H1 (cell line): ENCODE data around the gene MRPS17. TPM values are rescaled to one million over a fixed set of nuclear protein-coding genes. Genes with fewer than 3 reads are reported as not detected.
A peak's percentile ranks its signal among the peaks of the same experiment; 100 is the strongest.

Source experiments
- CTCF ChIA-PET: fragments of 300-600 bp; sonication (Branson Sonifier 250); formaldehyde crosslinking; loops from one replicate; lab custom pipeline; 2021; ENCODE audit not compliant: partially characterized antibody; lab: Charles Lee
- POLR2A ChIA-PET: fragments of 300-600 bp; sonication (Branson Sonifier 250); formaldehyde crosslinking; loops from one replicate; lab custom pipeline; 2021; ENCODE audit warnings: inconsistent platforms; ENCODE audit not compliant: partially characterized antibody; lab: Charles Lee
- DNase-seq, 2 experiments: peaks; one replicate each; pipeline versions ENCODE4 v3.0.0 to v3.0.0-alpha.2; 2010 to 2022; ENCODE audit warnings: low spot score in 2 of 2, low read depth in 1 of 2, mixed read lengths in 1 of 2
- FAIRE-seq: peaks from 2 replicates; lab custom pipeline; 2011; peaks lifted over from hg19 to GRCh38; lab: Jason Lieb, UNC
- H2AFZ ChIP-seq: 2 replicates; pipeline ENCODE4 v1.8.1; 2012; ENCODE audit warnings: low read length, inconsistent platforms
- H2AK5ac ChIP-seq: 2 replicates; pipeline ENCODE4 v1.6.1; 2013; ENCODE audit warnings: low read depth, low read length
- H2BK120ac ChIP-seq: replicated peaks from 2 replicates; pipeline ENCODE3; 2013; ENCODE audit warnings: low read depth, low read length, inconsistent platforms
- H2BK12ac ChIP-seq: 2 replicates; pipeline ENCODE4 v1.6.1; 2013; ENCODE audit warnings: low read depth, low read length
- H2BK15ac ChIP-seq: 2 replicates; pipeline ENCODE4 v1.6.1; 2013; ENCODE audit warnings: low read length
- H2BK20ac ChIP-seq: 2 replicates; pipeline ENCODE4 v1.6.1; 2013; ENCODE audit warnings: low read length
- H2BK5ac ChIP-seq: 2 replicates; pipeline ENCODE4 v1.6.1; 2013; ENCODE audit warnings: low read depth, low read length
- H3K14ac ChIP-seq: 2 replicates; pipeline ENCODE4 v1.6.1; 2013; ENCODE audit warnings: inconsistent platforms; ENCODE audit not compliant: insufficient read length
- H3K18ac ChIP-seq: 2 replicates; pipeline ENCODE4 v1.6.1; 2013; ENCODE audit warnings: low read length; ENCODE audit errors: extremely low read depth
- H3K23ac ChIP-seq: 2 replicates; pipeline ENCODE4 v1.6.1; 2013; ENCODE audit warnings: inconsistent platforms; ENCODE audit not compliant: insufficient read length
- H3K23me2 ChIP-seq: 2 replicates; pipeline ENCODE4 v1.6.1; 2013; ENCODE audit warnings: low read depth, low read length
- H3K27ac ChIP-seq: 2 replicates; pipeline ENCODE4 v1.6.1; 2011; ENCODE audit warnings: low read depth, low read length, inconsistent platforms
- H3K27me3 ChIP-seq, 4 experiments: replicated peaks in 1 of 4; 1 replicate in 1 of 4; 2 replicates in 3 of 4; pipeline versions ENCODE4 v1.6.1 to v1.8.1; 2011 to 2013; ENCODE audit warnings: low read length in 3 of 4, mild to moderate bottlenecking in 3 of 4, inconsistent platforms in 2 of 4, mixed read lengths in 2 of 4, moderate library complexity in 1 of 4; ENCODE audit not compliant: control insufficient read depth in 3 of 4, insufficient read depth in 3 of 4; ENCODE audit errors: extremely low read depth in 1 of 4
- H3K36me3 ChIP-seq, 4 experiments: 2 replicates each; pipeline versions ENCODE4 v1.6.1 to v1.8.1; 2011 to 2013; ENCODE audit warnings: mild to moderate bottlenecking in 4 of 4, low read length in 3 of 4, moderate library complexity in 2 of 4, control low read depth in 1 of 4, inconsistent platforms in 1 of 4; ENCODE audit not compliant: insufficient read depth in 4 of 4, control insufficient read depth in 2 of 4
- H3K4ac ChIP-seq: replicated peaks from 2 replicates; pipeline ENCODE3; 2013; ENCODE audit warnings: low read length, low read depth, mixed read lengths, inconsistent platforms; ENCODE audit not compliant: insufficient read length
- H3K4me1 ChIP-seq, 4 experiments: replicated peaks in 1 of 4; 1 replicate in 1 of 4; 2 replicates in 3 of 4; pipeline versions ENCODE4 v1.6.1 to v1.8.1; 2011 to 2013; ENCODE audit warnings: low read length in 3 of 4, inconsistent platforms in 2 of 4, mixed read lengths in 1 of 4; ENCODE audit not compliant: insufficient read depth in 4 of 4, control insufficient read depth in 3 of 4
- H3K4me2 ChIP-seq, 2 experiments: 2 replicates each; pipeline versions ENCODE4 v1.6.1 to v1.8.1; 2011 to 2013; ENCODE audit warnings: low read depth in 2 of 2, low read length in 2 of 2, control low read depth in 1 of 2, inconsistent platforms in 1 of 2, mild to moderate bottlenecking in 1 of 2; ENCODE audit not compliant: insufficient read depth in 1 of 2
- H3K4me3 ChIP-seq, 4 experiments: fragments of 200-600, 300-600 bp in 1 of 4; sonication (generic), shearing (Covaris generic), sonication (Bioruptor Twin) in 1 of 4; 2 replicates each; pipeline versions ENCODE4 v1.5.1 to v1.8.1; 2011 to 2016; ENCODE audit warnings: low read length in 4 of 4, low read depth in 3 of 4, control low read depth in 2 of 4, inconsistent platforms in 2 of 4, mild to moderate bottlenecking in 2 of 4, mixed read lengths in 1 of 4, moderate library complexity in 1 of 4; ENCODE audit not compliant: insufficient read depth in 2 of 4; ENCODE audit errors: extremely low read depth in 1 of 4
- H3K56ac ChIP-seq: replicated peaks from 2 replicates; pipeline ENCODE3; 2013; ENCODE audit warnings: low read depth, mild to moderate bottlenecking, mixed read lengths, low read length, inconsistent platforms; ENCODE audit not compliant: insufficient read length
- H3K79me1 ChIP-seq: 2 replicates; pipeline ENCODE4 v1.6.1; 2013; ENCODE audit warnings: low read depth, low read length, control low read depth
- H3K79me2 ChIP-seq, 2 experiments: 2 replicates each; pipeline versions ENCODE4 v1.6.1 to v1.8.1; 2012 to 2013; ENCODE audit warnings: low read length in 2 of 2, mild to moderate bottlenecking in 2 of 2, inconsistent platforms in 1 of 2; ENCODE audit not compliant: insufficient read depth in 2 of 2, control insufficient read depth in 1 of 2
- H3K9ac ChIP-seq, 4 experiments: replicated peaks in 1 of 4; 1 replicate in 1 of 4; 2 replicates in 3 of 4; pipeline versions ENCODE4 v1.6.1 to v1.8.1; 2011 to 2013; ENCODE audit warnings: low read depth in 3 of 4, low read length in 3 of 4, control low read depth in 2 of 4, mild to moderate bottlenecking in 2 of 4, moderate library complexity in 2 of 4, inconsistent platforms in 1 of 4; ENCODE audit errors: extremely low read depth in 1 of 4
- H3K9me3 ChIP-seq, 2 experiments: 2 replicates each; pipeline versions ENCODE4 v1.6.1 to v1.8.1; 2012 to 2013; ENCODE audit warnings: mild to moderate bottlenecking in 2 of 2, moderate library complexity in 2 of 2, control low read depth in 1 of 2, inconsistent platforms in 1 of 2, low read depth in 1 of 2, low read length in 1 of 2, mixed read lengths in 1 of 2; ENCODE audit not compliant: insufficient read depth in 2 of 2
- H4K20me1 ChIP-seq, 2 experiments: replicated peaks in 1 of 2; 2 replicates each; pipeline versions ENCODE3 to v1.8.1; 2011 to 2013; ENCODE audit warnings: inconsistent platforms in 2 of 2, low read length in 2 of 2, mild to moderate bottlenecking in 1 of 2; ENCODE audit not compliant: insufficient read depth in 2 of 2, control insufficient read depth in 1 of 2
- H4K5ac ChIP-seq: 2 replicates; pipeline ENCODE4 v1.6.1; 2013; ENCODE audit warnings: low read length, low read depth, mixed read lengths, inconsistent platforms; ENCODE audit not compliant: insufficient read length
- H4K8ac ChIP-seq: 2 replicates; pipeline ENCODE4 v1.8.0; 2013; ENCODE audit warnings: mild to moderate bottlenecking, moderate library complexity, low read length, inconsistent platforms; ENCODE audit not compliant: insufficient read depth; ENCODE audit errors: extremely low read depth
- H4K91ac ChIP-seq: replicated peaks from 2 replicates; pipeline ENCODE3; 2013; ENCODE audit warnings: low read length, mixed read lengths, inconsistent platforms; ENCODE audit not compliant: insufficient read length
- ASH2L ChIP-seq: fragments of 200-600, 300-600 bp; sonication (generic); IDR thresholded peaks from one replicate; pipeline ENCODE4 v1.7.1; 2017; ENCODE audit warnings: low read length
- KDM5A ChIP-seq: fragments of 200-600 bp; IDR thresholded peaks from 2 replicates; pipeline ENCODE4 v1.7.1; 2012; ENCODE audit warnings: mild to moderate bottlenecking, low read length, inconsistent platforms, mixed read lengths
- POLR2AphosphoS5 ChIP-seq: IDR thresholded peaks from 2 replicates; pipeline ENCODE4 v1.6.1; 2011; ENCODE audit warnings: low read depth, low read length
- WGBS, 2 experiments: shearing (Covaris generic) in 1 of 2; methylation state at CpG; one replicate each; pipeline versions ENCODE4 v1.1.6 to v1.1.7; 2013 to 2015; ENCODE audit warnings: low lambda C conversion rate in 2 of 2, mixed read lengths in 2 of 2, inconsistent platforms in 1 of 2, low coverage in 1 of 2, missing lambda C conversion rate in 1 of 2; ENCODE audit not compliant: insufficient replicate concordance in 2 of 2, insufficient coverage in 1 of 2, insufficient read length in 1 of 2; ENCODE audit errors: extremely low coverage in 1 of 2, missing lambda C conversion rate in 1 of 2; 5-methylcytosine and 5-hydroxymethylcytosine counted together
- long read RNA-seq, 2 experiments: library from RNA in 1 of 2; library from capped mRNA in 1 of 2; stranded (forward); transcript quantifications; one replicate each; pipeline ENCODE4 v2.0.0, GENCODE V29; 2021; ENCODE audit warnings: inconsistent platforms in 1 of 2
- polyA minus RNA-seq, 3 experiments: library from RNA; depleted of rRNA, polyadenylated mRNA; stranded (reverse); fragments of >200 nt; gene quantifications; 1 replicate in 2 of 3; 2 replicates in 1 of 3; pipeline ENCODE4 v1.2.3, GENCODE V29; 2011
- polyA plus RNA-seq, 7 experiments: library from polyadenylated mRNA; depleted of rRNA in 3 of 7; stranded (reverse) in 5 of 7; unstranded in 2 of 7; fragments of >200 nt in 5 of 7; fragments of 200-250 nt in 2 of 7; gene quantifications; 1 replicate in 5 of 7; 2 replicates in 1 of 7; 4 replicates in 1 of 7; pipeline versions ENCODE4 v1.2.1 to v1.2.3, GENCODE V29; 2011 to 2013; ENCODE audit warnings: missing spikeins in 2 of 7, mixed read lengths in 2 of 7
- total RNA-seq: library from RNA; stranded (reverse); fragmentation: NEBNext Ultra II Directional; extraction: Animal tissue kit (Norgen Biotek cat#: 25700); gene quantifications from 2 replicates; pipeline ENCODE4 v1.2.1, GENCODE V29; 2021
- TF ChIP-seq, protein P1 (sequence below): IDR thresholded peaks from 2 replicates; pipeline ENCODE4 v1.6.1; 2011; ENCODE audit warnings: low read length, improper control_type of control experiment
- TF ChIP-seq, protein P2 (sequence below): IDR thresholded peaks from 2 replicates; pipeline ENCODE4 v1.6.1; 2012; ENCODE audit warnings: inconsistent platforms
- TF ChIP-seq, protein P3 (sequence below): IDR thresholded peaks from 2 replicates; pipeline ENCODE4 v1.6.1; 2012; ENCODE audit warnings: inconsistent platforms

The MRPS17 gene
- 27.3 and 30.4 TPM in 2 replicates for total RNA-seq
- 11.5 and 15.8 TPM in 2 replicates for polyA plus RNA-seq (2011; rRNA removed)
- 14.5 TPM for polyA plus RNA-seq (2011; cell fraction: cytosol; rRNA removed)
- polyA plus RNA-seq (2011; cell fraction: nucleus; rRNA removed): 6.7 TPM
- polyA plus RNA-seq (2012, experiment 1 of 2): 22.2 to 53.3 TPM (median 28.5 TPM) in 4 replicates
- polyA plus RNA-seq (2012, experiment 2 of 2): 14.6 TPM
- 24.4 TPM for polyA plus RNA-seq (2013, experiment 1 of 2)
- 25.3 TPM for polyA plus RNA-seq (2013, experiment 2 of 2)
- 6.8 and 7.3 TPM in 2 replicates for polyA minus RNA-seq (2011; rRNA and poly(A)+ RNA removed)
- 7.5 TPM for polyA minus RNA-seq (2011; cell fraction: cytosol; rRNA and poly(A)+ RNA removed)
- polyA minus RNA-seq (2011; cell fraction: nucleus; rRNA and poly(A)+ RNA removed): 6.2 TPM
- long read RNA-seq, experiment 1, transcript MRPS17-201 (3 exons, 1,845 nt): major isoform, 27 of 52 reads
- long read RNA-seq, experiment 1, partial matches to known transcripts: 24 of 52 reads
- long read RNA-seq, experiment 1, other reads (novel, unspliced or antisense): 1 of 52 reads
- long read RNA-seq, experiment 2, transcript MRPS17-201 (3 exons, 1,845 nt): major isoform, 6 of 16 reads
- long read RNA-seq, experiment 2, partial matches to known transcripts: 4 of 16 reads
- long read RNA-seq, experiment 2, other reads (novel, unspliced or antisense): 6 of 16 reads

DNA sequence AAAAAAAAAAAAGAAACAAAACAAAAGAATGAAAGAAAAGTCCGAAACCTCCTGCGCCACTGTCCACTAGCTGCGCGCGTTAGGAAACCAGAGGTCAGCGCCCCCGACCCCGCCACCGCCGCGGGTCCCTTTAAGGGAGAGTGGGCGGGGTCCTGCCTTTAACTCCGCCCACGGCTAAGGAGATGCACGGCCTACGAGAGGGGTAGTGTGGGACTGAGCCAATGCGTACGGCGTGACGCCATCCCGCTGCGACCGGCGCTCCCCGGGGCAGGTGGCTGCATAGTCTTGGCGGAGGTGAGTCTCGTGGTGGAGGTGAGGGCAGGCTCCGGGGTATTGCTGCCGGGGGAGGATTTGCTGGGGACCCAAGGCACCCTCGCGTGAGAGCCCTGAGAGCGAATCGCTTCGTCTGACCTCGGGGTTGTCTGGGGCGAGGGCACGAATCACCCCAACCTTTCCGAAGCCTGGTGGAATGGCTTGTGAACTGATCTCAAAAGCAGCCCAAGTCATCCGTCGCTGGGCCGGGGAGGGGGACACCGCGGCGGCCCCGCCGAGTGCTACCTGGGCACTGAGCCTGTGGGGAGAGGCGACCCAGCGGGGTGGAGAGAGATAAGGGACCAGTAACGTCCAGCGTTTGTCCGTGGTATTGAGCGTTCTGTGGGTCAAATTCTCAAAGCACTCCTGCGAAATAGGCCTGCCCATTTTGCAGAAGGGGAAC lies at the start of gene MRPS17:
MRPS17 (plus strand) TSS at position 241 of the 715 bp plus-strand sequence. CDS start 1,319 bp downstream, outside the sequence.
- H2AFZ ChIP-seq: 0 out of 2 replicates have a peak within 1 kb of the TSS, but pooled peaks have one; percentile 34
- TF ChIP-seq, protein P1, sequence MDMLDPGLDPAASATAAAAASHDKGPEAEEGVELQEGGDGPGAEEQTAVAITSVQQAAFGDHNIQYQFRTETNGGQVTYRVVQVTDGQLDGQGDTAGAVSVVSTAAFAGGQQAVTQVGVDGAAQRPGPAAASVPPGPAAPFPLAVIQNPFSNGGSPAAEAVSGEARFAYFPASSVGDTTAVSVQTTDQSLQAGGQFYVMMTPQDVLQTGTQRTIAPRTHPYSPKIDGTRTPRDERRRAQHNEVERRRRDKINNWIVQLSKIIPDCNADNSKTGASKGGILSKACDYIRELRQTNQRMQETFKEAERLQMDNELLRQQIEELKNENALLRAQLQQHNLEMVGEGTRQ: no peak
- TF ChIP-seq, protein P2, sequence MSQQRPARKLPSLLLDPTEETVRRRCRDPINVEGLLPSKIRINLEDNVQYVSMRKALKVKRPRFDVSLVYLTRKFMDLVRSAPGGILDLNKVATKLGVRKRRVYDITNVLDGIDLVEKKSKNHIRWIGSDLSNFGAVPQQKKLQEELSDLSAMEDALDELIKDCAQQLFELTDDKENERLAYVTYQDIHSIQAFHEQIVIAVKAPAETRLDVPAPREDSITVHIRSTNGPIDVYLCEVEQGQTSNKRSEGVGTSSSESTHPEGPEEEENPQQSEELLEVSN: peak; percentile 63; the same call in 1 of the 2 replicates
- TF ChIP-seq, protein P3, sequence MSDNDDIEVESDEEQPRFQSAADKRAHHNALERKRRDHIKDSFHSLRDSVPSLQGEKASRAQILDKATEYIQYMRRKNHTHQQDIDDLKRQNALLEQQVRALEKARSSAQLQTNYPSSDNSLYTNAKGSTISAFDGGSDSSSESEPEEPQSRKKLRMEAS: peak; percentile 95
- TF ChIP-seq KDM5A (peak; percentile 85), ASH2L (peak; percentile 79), POLR2AphosphoS5 (peak; percentile 99)

More for the DNA sequence above, at the start of gene MRPS17:
- CTCF ChIA-PET: interaction anchor here (0.7 to 1.4 kb wide), 2 partner anchors 12 to 27 kb away, joined by 3 to 4 read pairs; partner anchors contain the start of gene NIPSNAP2
- no peak within 1 kb of the TSS for H3K23ac ChIP-seq
- peak within 1 kb of the TSS; percentile 89 for H3K27ac ChIP-seq
- H3K56ac ChIP-seq: peak within 1 kb of the TSS; percentile 92
- peak within 1 kb of the TSS; percentile 85 for H2BK5ac ChIP-seq
- peaks cover 8 to 14% (median 10%) of the 10 kb centered on the region in 4 experiments; a peak in 6 of 8 replicates for H3K36me3 ChIP-seq
- H3K4me2 ChIP-seq: peak within 1 kb of the TSS; percentile 72 to 73
- H3K4me1 ChIP-seq: no peaks in the 10 kb centered on the region
- peak within 1 kb of the TSS; percentile 77 for H4K5ac ChIP-seq
- no peak within 1 kb of the TSS for H2BK20ac ChIP-seq
- H4K91ac ChIP-seq: peak within 1 kb of the TSS; percentile 95
- H2BK12ac ChIP-seq: 0 out of 2 replicates have a peak within 1 kb of the TSS, but pooled peaks have one; percentile 50
- no peak within 1 kb of the TSS for H2BK15ac ChIP-seq
- peak within 1 kb of the TSS; percentile 99; the same call in 1 of the 2 replicates for H4K8ac ChIP-seq
- H3K4ac ChIP-seq: peak within 1 kb of the TSS; percentile 94
- H3K23me2 ChIP-seq: no peaks in the 10 kb centered on the region
- FAIRE-seq: no peak
- H3K9me3 ChIP-seq: no peaks in the 10 kb centered on the region
- no peak within 1 kb of the TSS for H2BK120ac ChIP-seq
- H2AK5ac ChIP-seq: peak within 1 kb of the TSS; percentile 82; the same call in 1 of the 2 replicates
- no peak within 1 kb of the TSS; the same call in 1 of the 2 replicates for H3K18ac ChIP-seq
- POLR2A ChIA-PET: interaction anchor here (1.4 kb wide), 1 partner anchor 13 kb away, joined by 6 read pairs; the partner anchor contains the start of gene NIPSNAP2
- H4K20me1 ChIP-seq: peaks cover 0 to 6% of the 10 kb centered on the region in 2 experiments
- peak within 1 kb of the TSS; percentile 66 to 96 (median 94) for H3K9ac ChIP-seq
- 1% methylated on average over 37 of the region's 53 CpGs; no CpG with 5 or more reads in 1 of the 2 experiments for WGBS, 2 experiments
- peak within 1 kb of the TSS; percentile 86 to 95 (median 92) for H3K4me3 ChIP-seq
- H3K79me2 ChIP-seq: peaks cover 0 to 13% of the 10 kb centered on the region in 2 experiments; a peak in 3 of 4 replicates
- H3K27me3 ChIP-seq: no peaks in the 10 kb centered on the region; a peak in 1 of 7 replicates
- DNase-seq: peak; percentile 81 to 96
- no peaks in the 10 kb centered on the region; the same call in 1 of the 2 replicates for H3K79me1 ChIP-seq
- peak within 1 kb of the TSS; percentile 90 for H3K14ac ChIP-seq
